ENCODE measurements around the gene MYLK2. TPM values are rescaled to one million over a fixed set of nuclear protein-coding genes. Genes with fewer than 3 reads are reported as not detected.

The MYLK2 gene
- total and polyA plus RNA-seq, 7 donors, result 0.16 to 0.81 (median 0.39) TPM; not detected in 4

- intact Hi-C loops (cut with DNase I), result loop anchor here (5.0 kb wide), 1 partner anchor 73 kb away; the partner anchor contains the start of gene PDRG1
- H3K4me1 ChIP-seq, result peaks cover 0 to 11% (median 2%) of the 10 kb centered on the region in 4 donors
- no peaks in the 10 kb centered on the region for H3K27me3 ChIP-seq
- peak; percentile 98 for DNase-seq
- H3K36me3 ChIP-seq, result no peaks in the 10 kb centered on the region
- H3K4me3 ChIP-seq, result peak overlapping the region; percentile 34 to 63 (median 56)
- H3K27ac ChIP-seq, result peak overlapping the region; percentile 69 to 81 (median 75)
- H3K9me3 ChIP-seq, result no peaks in the 10 kb centered on the region
- TF ChIP-seq POLR2AphosphoS5 (IDR thresholded peaks at IDR 0.05), result peak; percentile 11 to 69 (median 39)
- no peak for TF ChIP-seq CTCF (IDR thresholded peaks at IDR 0.05)
- no peak for TF ChIP-seq POLR2A (IDR thresholded peaks at IDR 0.05)
- no peak for TF ChIP-seq EP300 (IDR thresholded peaks at IDR 0.05)
- WGBS, 2 donors, result 3 to 6% methylated on average over 45 of the region's 45 CpGs
These were observed 60.2 kb downstream of the MYLK2 start for GRCh38 chr20:31879143-31879987.

- intact Hi-C loops (cut with DNase I), result no loop called here
- Histone ChIP-seq H3K36me3 (no peaks in the 10 kb centered on the region), H3K9me3 (no peaks in the 10 kb centered on the region), H3K27me3 (no peaks in the 10 kb centered on the region), H3K4me1 (peaks cover 0 to 11% (median 2%) of the 10 kb centered on the region in 4 donors), H3K27ac (no peak overlapping the region), H3K4me3 (no peak overlapping the region)
- 37 to 57% methylated on average over 5 of the region's 5 CpGs for WGBS, 2 donors
- no peak for DNase-seq
- TF ChIP-seq CTCF (IDR thresholded peaks at IDR 0.05), result no peak
- TF ChIP-seq POLR2A (IDR thresholded peaks at IDR 0.05), result no peak
- no peak for TF ChIP-seq EP300 (IDR thresholded peaks at IDR 0.05)
- no peak for TF ChIP-seq POLR2AphosphoS5 (IDR thresholded peaks at IDR 0.05)
These were observed 62.8 kb downstream of the MYLK2 start for GRCh38 chr20:31881945-31882344.

GRCh38 chr20:31883829-31884228, 64.7 kb downstream of the MYLK2 start:
- H3K4me1 ChIP-seq, result peaks cover 0 to 11% (median 2%) of the 10 kb centered on the region in 4 donors
- H3K27ac ChIP-seq, result no peak overlapping the region
- intact Hi-C loops (cut with DNase I), result no loop called here
- H3K27me3 ChIP-seq, result no peaks in the 10 kb centered on the region
- TF ChIP-seq POLR2A (IDR thresholded peaks at IDR 0.05) (no peak), CTCF (IDR thresholded peaks at IDR 0.05) (no peak), EP300 (IDR thresholded peaks at IDR 0.05) (no peak), POLR2AphosphoS5 (IDR thresholded peaks at IDR 0.05) (no peak)
- H3K9me3 ChIP-seq, result no peaks in the 10 kb centered on the region
- no peaks in the 10 kb centered on the region for H3K36me3 ChIP-seq
- no peak for DNase-seq
- H3K4me3 ChIP-seq, result no peak overlapping the region

Small RNAs within 50 kb of the gene (small RNA-seq; reads per million reads assigned to genes)
- 0 reads per million in 3 donors for gene AL160175.1

Other genes starting within 250 kb of the MYLK2 start
- 100 to 1,000 TPM; 111 to 230 (median 147) TPM for gene ID1, start 214.1 kb upstream of the MYLK2 start, total RNA-seq
- 100 to 1,000 TPM; 329 to 368 (median 342) TPM for gene ID1, start 214.1 kb upstream of the MYLK2 start, polyA plus RNA-seq
- 1 to 10 TPM in 1 of 4 donors, not detected in 3; 1.1 TPM for gene COX4I2, start 181.4 kb upstream of the MYLK2 start, total RNA-seq
- gene COX4I2, start 181.4 kb upstream of the MYLK2 start, polyA plus RNA-seq, result 1 to 10 TPM in 2 of 3 donors, not detected in 1; 1.4 to 3.0 TPM
- 10 to 100 TPM; 53.2 to 71.3 (median 55.7) TPM for gene BCL2L1, start 96.5 kb upstream of the MYLK2 start, total RNA-seq
- gene BCL2L1, start 96.5 kb upstream of the MYLK2 start, polyA plus RNA-seq, result 10 to 100 TPM; 76.1 to 94.8 (median 78.7) TPM
- 1 to 10 TPM in 1 of 4 donors, under 1 TPM in 1, not detected in 2; 0.36 to 1.8 TPM for gene TPX2, start 80.1 kb upstream of the MYLK2 start, total RNA-seq
- gene TPX2, start 80.1 kb upstream of the MYLK2 start, polyA plus RNA-seq, result 10 to 100 TPM in 1 of 3 donors, 1 to 10 TPM in 2; 2.4 to 24.0 (median 4.9) TPM
- not detected for gene FOXS1, start 26.2 kb downstream of the MYLK2 start, total RNA-seq
- under 1 TPM in 2 of 3 donors, not detected in 1; 0.60 to 0.66 TPM for gene FOXS1, start 26.2 kb downstream of the MYLK2 start, polyA plus RNA-seq
- 1 to 10 TPM in 3 of 4 donors, not detected in 1; 1.7 to 2.6 (median 2.0) TPM for gene DUSP15, start 51.2 kb downstream of the MYLK2 start, total RNA-seq
- 1 to 10 TPM in 1 of 3 donors, under 1 TPM in 1, not detected in 1; 0.60 to 1.2 TPM for gene DUSP15, start 51.2 kb downstream of the MYLK2 start, polyA plus RNA-seq
- gene TTLL9, start 51.3 kb downstream of the MYLK2 start, total RNA-seq, result 1 to 10 TPM in 1 of 4 donors, not detected in 3; 1.1 TPM
- gene TTLL9, start 51.3 kb downstream of the MYLK2 start, polyA plus RNA-seq, result under 1 TPM in 1 of 3 donors, not detected in 2; 0.15 TPM
- gene PDRG1, start 132.7 kb downstream of the MYLK2 start, total RNA-seq, result 10 to 100 TPM in 1 of 4 donors, 1 to 10 TPM in 3; 5.0 to 13.7 (median 7.3) TPM
- gene PDRG1, start 132.7 kb downstream of the MYLK2 start, polyA plus RNA-seq, result 10 to 100 TPM; 10.2 to 15.2 (median 12.3) TPM
- gene XKR7, start 148.8 kb downstream of the MYLK2 start, total RNA-seq, result under 1 TPM in 2 of 4 donors, not detected in 2; under 0.01 to 0.14 TPM
- gene XKR7, start 148.8 kb downstream of the MYLK2 start, polyA plus RNA-seq, result under 1 TPM in 1 of 3 donors, not detected in 2; 0.15 TPM
- gene CCM2L, start 191.1 kb downstream of the MYLK2 start, total RNA-seq, result 1 to 10 TPM; 2.3 to 5.8 (median 4.0) TPM
- 1 to 10 TPM in 2 of 3 donors, under 1 TPM in 1; 0.46 to 2.5 (median 1.2) TPM for gene CCM2L, start 191.1 kb downstream of the MYLK2 start, polyA plus RNA-seq
- gene HCK, start 232.9 kb downstream of the MYLK2 start, total RNA-seq, result 10 to 100 TPM in 2 of 4 donors, 1 to 10 TPM in 2; 8.6 to 28.0 (median 10.7) TPM
- 10 to 100 TPM; 17.5 to 25.8 (median 20.6) TPM for gene HCK, start 232.9 kb downstream of the MYLK2 start, polyA plus RNA-seq

Data from sigmoid colon (tissue), 7 donors.